ENCODE measurements around the gene ZNF780A.
A peak's percentile ranks its signal among the peaks of the same experiment; 100 is the strongest.
"Not testable (repeated sequence)": the region's sequence is repeated elsewhere in the genome, so short reads cannot be mapped to it uniquely, and the experiment has no call there.

ZNF780A gene

GRCh38 chr19:40084948-40085347 is 5.8 kb downstream of the ZNF780A start:
- no peak for DNase-seq (ENCODE audit: low read depth)

GRCh38 chr19:40081411-40081810 is 9.3 kb downstream of the ZNF780A start:
- DNase-seq (ENCODE audit: low read depth): no peak

- no peak for DNase-seq (ENCODE audit: low read depth)
These were observed 10.5 kb downstream of the ZNF780A start for GRCh38 chr19:40080289-40080688.

- no peak for DNase-seq (ENCODE audit: low read depth)
These were observed 12.4 kb downstream of the ZNF780A start for GRCh38 chr19:40078377-40078776.

- no peak for DNase-seq (ENCODE audit: low read depth)
These were observed 20.7 kb downstream of the ZNF780A start for GRCh38 chr19:40070058-40070457.

- DNase-seq (ENCODE audit: low read depth): no peak
These were observed 31.1 kb downstream of the ZNF780A start for GRCh38 chr19:40059624-40060023.

- DNase-seq (ENCODE audit: low read depth): no peak
These were observed 33.6 kb downstream of the ZNF780A start for GRCh38 chr19:40057166-40057565.

GRCh38 chr19:40056505-40056904 is 34.2 kb downstream of the ZNF780A start:
- DNase-seq (ENCODE audit: low read depth): no peak

GRCh38 chr19:40055832-40056504 is 34.8 kb downstream of the ZNF780A start, which contains the start of gene ZNF780B:
Gene ZNF780B (minus strand): TSS chr19:40056231. CDS start chr19:40050332, 5,899 bp downstream.
- DNase-seq (ENCODE audit: low read depth): peak; percentile 47

- no peak for DNase-seq (ENCODE audit: low read depth)
These were observed 35.7 kb downstream of the ZNF780A start for GRCh38 chr19:40055049-40055448.

GRCh38 chr19:40054632-40055031 is 36.1 kb downstream of the ZNF780A start:
- DNase-seq (ENCODE audit: low read depth): no peak

GRCh38 chr19:40053491-40053890 is 37.3 kb downstream of the ZNF780A start:
- DNase-seq (ENCODE audit: low read depth): no peak

- not testable (repeated sequence) for DNase-seq (ENCODE audit: low read depth)
These were observed 49.0 kb downstream of the ZNF780A start for GRCh38 chr19:40041718-40042117.

- not testable (repeated sequence) for DNase-seq (ENCODE audit: low read depth)
These were observed 52.7 kb downstream of the ZNF780A start for GRCh38 chr19:40038047-40038446.

- no peak for DNase-seq (ENCODE audit: low read depth)
These were observed 54.7 kb downstream of the ZNF780A start for GRCh38 chr19:40035996-40036395.

GRCh38 chr19:40033989-40034560 is 56.7 kb downstream of the ZNF780A start:
- no peak for DNase-seq (ENCODE audit: low read depth)

- DNase-seq (ENCODE audit: low read depth): no peak
These were observed 64.2 kb downstream of the ZNF780A start for GRCh38 chr19:40026597-40026970.

GRCh38 chr19:40025938-40026596 is 64.7 kb downstream of the ZNF780A start:
- no peak for DNase-seq (ENCODE audit: low read depth)

- no peak for DNase-seq (ENCODE audit: low read depth)
These were observed 66.8 kb downstream of the ZNF780A start for GRCh38 chr19:40023969-40024368.

Data from activated gamma-delta T cell treated with anti-CD3 and anti-CD28 coated beads, Interleukin-2, amount 50 U/mL, for 16 hours (primary cell).